H9 (cell line): Measurements from ENCODE around the gene FNIP1. TPM values are rescaled to one million over a fixed set of nuclear protein-coding genes. Genes with fewer than 3 reads are reported as not detected.

Experiments used
- DNase-seq: peaks from one replicate; pipeline ENCODE4 v3.0.0-alpha.2; 2017
- H2AFZ ChIP-seq: one replicate; pipeline ENCODE4 v1.6.1; 2013; ENCODE audit warnings: mild to moderate bottlenecking, low read length, control low read depth, moderate library complexity
- H2AK5ac ChIP-seq: 2 replicates; pipeline ENCODE4 v1.6.1; 2013; ENCODE audit warnings: low read length, control low read depth, mixed read lengths; ENCODE audit not compliant: insufficient read length
- H2BK120ac ChIP-seq: one replicate; pipeline ENCODE4 v1.6.1; 2013; ENCODE audit warnings: low read depth, mild to moderate bottlenecking, low read length, control low read depth, inconsistent platforms; ENCODE audit not compliant: poor library complexity, severe bottlenecking
- H2BK12ac ChIP-seq: 2 replicates; pipeline ENCODE4 v1.6.1; 2013; ENCODE audit warnings: low read length, control low read depth, mixed read lengths, low read depth; ENCODE audit not compliant: insufficient read length
- H2BK15ac ChIP-seq: 2 replicates; pipeline ENCODE4 v1.6.1; 2013; ENCODE audit warnings: low read depth, low read length, control low read depth
- H2BK20ac ChIP-seq: one replicate; pipeline ENCODE4 v1.6.1; 2013; ENCODE audit warnings: low read depth, mild to moderate bottlenecking, low read length, control low read depth, inconsistent platforms; ENCODE audit not compliant: poor library complexity, severe bottlenecking
- H2BK5ac ChIP-seq: 2 replicates; pipeline ENCODE4 v1.6.1; 2013; ENCODE audit warnings: low read length, control low read depth, mixed read lengths; ENCODE audit not compliant: insufficient read length
- H3K14ac ChIP-seq: 2 replicates; pipeline ENCODE4 v1.6.1; 2013; ENCODE audit warnings: low read length, control low read depth; ENCODE audit not compliant: insufficient read depth
- H3K18ac ChIP-seq: 2 replicates; pipeline ENCODE4 v1.6.1; 2013; ENCODE audit warnings: low read depth, mild to moderate bottlenecking, mixed read lengths, low read length, control low read depth; ENCODE audit not compliant: insufficient read length
- H3K23ac ChIP-seq: 2 replicates; pipeline ENCODE4 v1.6.1; 2013; ENCODE audit warnings: low read length, control low read depth, mixed read lengths, low read depth; ENCODE audit not compliant: insufficient read length
- H3K23me2 ChIP-seq: 2 replicates; pipeline ENCODE4 v1.6.1; 2013; ENCODE audit warnings: low read depth, mild to moderate bottlenecking, mixed read lengths, low read length, control low read depth; ENCODE audit not compliant: insufficient read length, poor library complexity, severe bottlenecking
- H3K27ac ChIP-seq: 2 replicates; pipeline ENCODE4 v1.5.1; 2013; ENCODE audit warnings: low read length, control low read depth, mixed read lengths, low read depth; ENCODE audit not compliant: insufficient read length
- H3K27me3 ChIP-seq: 2 replicates; pipeline ENCODE4 v1.6.1; 2013; ENCODE audit warnings: low read length, control low read depth, inconsistent platforms; ENCODE audit not compliant: insufficient read depth
- H3K4ac ChIP-seq: 2 replicates; pipeline ENCODE4 v1.6.1; 2013; ENCODE audit warnings: low read depth, mild to moderate bottlenecking, control low read depth, inconsistent platforms, low read length, moderate library complexity
- H3K4me1 ChIP-seq: 2 replicates; pipeline ENCODE4 v1.6.1; 2013; ENCODE audit warnings: low read length, control low read depth, inconsistent platforms; ENCODE audit not compliant: insufficient read depth
- H3K4me2 ChIP-seq: 2 replicates; pipeline ENCODE4 v1.6.1; 2013; ENCODE audit warnings: low read length, control low read depth, mixed read lengths; ENCODE audit not compliant: insufficient read length, insufficient read depth
- H3K56ac ChIP-seq: 2 replicates; pipeline ENCODE4 v1.6.1; 2013; ENCODE audit warnings: low read depth, mild to moderate bottlenecking, mixed read lengths, low read length, control low read depth; ENCODE audit not compliant: insufficient read length
- H3K79me1 ChIP-seq: 2 replicates; pipeline ENCODE4 v1.6.1; 2013; ENCODE audit warnings: low read depth, mild to moderate bottlenecking, moderate library complexity, low read length, control low read depth, inconsistent platforms; ENCODE audit not compliant: insufficient read depth, poor library complexity, severe bottlenecking
- H3K79me2 ChIP-seq: 2 replicates; pipeline ENCODE4 v1.6.1; 2013; ENCODE audit warnings: low read length, control low read depth, inconsistent platforms; ENCODE audit not compliant: insufficient read depth
- H3K9ac ChIP-seq: 2 replicates; pipeline ENCODE4 v1.6.1; 2013; ENCODE audit warnings: low read length, control low read depth, mixed read lengths; ENCODE audit not compliant: insufficient read length; ENCODE audit errors: extremely low read depth
- H3K9me3 ChIP-seq: one replicate; pipeline ENCODE4 v1.6.1; 2013; ENCODE audit warnings: low read depth, low read length, inconsistent platforms; ENCODE audit not compliant: control insufficient read depth
- H3T11ph ChIP-seq: one replicate; pipeline ENCODE4 v1.6.1; 2013; ENCODE audit warnings: mild to moderate bottlenecking, low read length, control low read depth, inconsistent platforms
- H4K20me1 ChIP-seq: one replicate; pipeline ENCODE4 v1.6.1; 2013; ENCODE audit not compliant: control insufficient read depth, insufficient read length, insufficient read depth
- H4K5ac ChIP-seq: 2 replicates; pipeline ENCODE4 v1.6.1; 2013; ENCODE audit warnings: low read depth, mild to moderate bottlenecking, mixed read lengths, low read length, control low read depth; ENCODE audit not compliant: insufficient read length
- H4K8ac ChIP-seq: replicated peaks from 2 replicates; pipeline ENCODE4 v1.6.1; 2013; ENCODE audit warnings: low read length, control low read depth, mixed read lengths, low read depth; ENCODE audit not compliant: insufficient read length
- H4K91ac ChIP-seq: 2 replicates; pipeline ENCODE4 v1.6.1; 2013; ENCODE audit warnings: low read depth, mild to moderate bottlenecking, moderate library complexity, mixed read lengths, low read length, control low read depth; ENCODE audit not compliant: insufficient read length
- H3K27ac Mint-ChIP-seq, 3 experiments: 2 replicates in 2 of 3; 3 replicates in 1 of 3; pipeline ENCODE4 v1.8.0; 2020 to 2021; ENCODE audit warnings: mixed read lengths in 3 of 3, mild to moderate bottlenecking in 1 of 3, moderate library complexity in 1 of 3
- H3K27me3 Mint-ChIP-seq: 2 replicates; pipeline ENCODE4 v1.8.0; 2021; ENCODE audit warnings: low read depth, mild to moderate bottlenecking, moderate library complexity, mixed read lengths
- H3K36me3 Mint-ChIP-seq, 3 experiments: 2 replicates in 2 of 3; 3 replicates in 1 of 3; pipeline ENCODE4 v1.8.0; 2020 to 2021; ENCODE audit warnings: low read depth in 3 of 3, mixed read lengths in 3 of 3; ENCODE audit not compliant: insufficient read depth in 1 of 3
- H3K4me1 Mint-ChIP-seq, 2 experiments: 2 replicates each; pipeline ENCODE4 v1.8.0; 2020; ENCODE audit warnings: mixed read lengths in 2 of 2
- H3K4me3 Mint-ChIP-seq, 2 experiments: 2 replicates in 1 of 2; 3 replicates in 1 of 2; pipeline ENCODE4 v1.8.0; 2020 to 2021; ENCODE audit warnings: mild to moderate bottlenecking in 2 of 2, mixed read lengths in 2 of 2, moderate library complexity in 1 of 2
- H3K9me3 Mint-ChIP-seq, 2 experiments: 2 replicates in 1 of 2; 3 replicates in 1 of 2; pipeline ENCODE4 v1.8.0; 2020; ENCODE audit warnings: mild to moderate bottlenecking in 2 of 2, mixed read lengths in 2 of 2, moderate library complexity in 1 of 2
- WGBS: extraction: QIAGEN DNeasy Blood & Tissue Kit; methylation state at CpG from one replicate; pipeline ENCODE4 v1.1.7; 2013; ENCODE audit warnings: missing lambda C conversion rate, low lambda C conversion rate, mixed read lengths; ENCODE audit not compliant: insufficient read length; ENCODE audit errors: extremely low coverage; 5-methylcytosine and 5-hydroxymethylcytosine counted together
- total RNA-seq: library from RNA; stranded (reverse); gene quantifications from 2 replicates; pipeline ENCODE4 v1.2.1, GENCODE V29; 2021
- TF ChIP-seq, protein P1 (sequence below): fragments of 200-600 bp; sonication (generic); conservative IDR thresholded peaks from 3 replicates; pipeline ENCODE4 v1.8.0; 2021; ENCODE audit warnings: antibody characterized with exemption, mild to moderate bottlenecking

Gene FNIP1
- total RNA-seq, 1 experiment from 2014 or later, result 13.4 TPM

DNA sequence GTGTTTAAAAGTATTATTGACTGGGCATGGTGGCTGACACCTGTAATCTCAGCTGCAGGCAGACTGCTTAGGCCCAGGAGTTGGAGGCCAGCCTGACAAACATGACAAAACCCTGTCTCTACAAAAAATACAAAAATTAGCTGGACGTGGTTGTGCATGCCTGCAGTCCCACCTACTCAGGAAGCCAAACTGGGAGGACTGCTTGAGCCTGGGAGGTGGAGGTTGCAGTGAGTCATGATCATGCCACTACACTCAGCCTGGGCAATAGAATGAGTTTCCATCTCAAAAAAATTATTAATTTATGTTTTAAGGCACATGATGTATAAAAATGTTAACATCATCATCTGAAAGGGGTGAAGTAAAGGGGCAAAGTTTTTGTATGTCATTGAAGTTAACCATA is 49.7 kb upstream of the FNIP1 start:
- Histone ChIP-seq H3K27ac (no peak overlapping the region), H3K27me3 (no peaks in the 10 kb centered on the region), H2BK120ac (no peak overlapping the region), H2AK5ac (no peak overlapping the region), H2BK20ac (no peak overlapping the region), H3K18ac (no peak overlapping the region), H3K4me1 (no peaks in the 10 kb centered on the region), H3K4me2 (no peak overlapping the region), H2AFZ (no peak overlapping the region), H2BK15ac (no peak overlapping the region), H3K79me2 (no peaks in the 10 kb centered on the region), H3K23me2 (no peaks in the 10 kb centered on the region), H3K9ac (no peak overlapping the region), H2BK5ac (no peak overlapping the region), H3K79me1 (no peaks in the 10 kb centered on the region), H4K20me1 (no peaks in the 10 kb centered on the region), H3K23ac (no peak overlapping the region), H3K56ac (no peak overlapping the region), H3K9me3 (no peaks in the 10 kb centered on the region), H4K5ac (no peak overlapping the region), H3K14ac (no peak overlapping the region), H3K4ac (no peak overlapping the region), H4K91ac (no peak overlapping the region), H3T11ph (no peak overlapping the region), H4K8ac (no peak overlapping the region), H2BK12ac (no peak overlapping the region)
- TF ChIP-seq, protein P1, sequence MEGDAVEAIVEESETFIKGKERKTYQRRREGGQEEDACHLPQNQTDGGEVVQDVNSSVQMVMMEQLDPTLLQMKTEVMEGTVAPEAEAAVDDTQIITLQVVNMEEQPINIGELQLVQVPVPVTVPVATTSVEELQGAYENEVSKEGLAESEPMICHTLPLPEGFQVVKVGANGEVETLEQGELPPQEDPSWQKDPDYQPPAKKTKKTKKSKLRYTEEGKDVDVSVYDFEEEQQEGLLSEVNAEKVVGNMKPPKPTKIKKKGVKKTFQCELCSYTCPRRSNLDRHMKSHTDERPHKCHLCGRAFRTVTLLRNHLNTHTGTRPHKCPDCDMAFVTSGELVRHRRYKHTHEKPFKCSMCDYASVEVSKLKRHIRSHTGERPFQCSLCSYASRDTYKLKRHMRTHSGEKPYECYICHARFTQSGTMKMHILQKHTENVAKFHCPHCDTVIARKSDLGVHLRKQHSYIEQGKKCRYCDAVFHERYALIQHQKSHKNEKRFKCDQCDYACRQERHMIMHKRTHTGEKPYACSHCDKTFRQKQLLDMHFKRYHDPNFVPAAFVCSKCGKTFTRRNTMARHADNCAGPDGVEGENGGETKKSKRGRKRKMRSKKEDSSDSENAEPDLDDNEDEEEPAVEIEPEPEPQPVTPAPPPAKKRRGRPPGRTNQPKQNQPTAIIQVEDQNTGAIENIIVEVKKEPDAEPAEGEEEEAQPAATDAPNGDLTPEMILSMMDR, result no peak
- H3K27me3 Mint-ChIP-seq, result peaks cover 2% of the 10 kb centered on the region; the same call in 1 of the 2 replicates
- no peak overlapping the region for H3K27ac Mint-ChIP-seq
- no peak overlapping the region for H3K4me3 Mint-ChIP-seq
- WGBS, result no CpG with 5 or more reads among the region's 1 CpG
- H3K4me1 Mint-ChIP-seq, result no peaks in the 10 kb centered on the region
- H3K9me3 Mint-ChIP-seq, result peaks cover 62 to 71% of the 10 kb centered on the region in 2 experiments
- peaks cover 9 to 26% (median 19%) of the 10 kb centered on the region in 3 experiments for H3K36me3 Mint-ChIP-seq
- no peak for DNase-seq
